ENCODE data around the gene MRPL51.
"Not testable (repeated sequence)": the region's sequence is repeated elsewhere in the genome, so short reads cannot be mapped to it uniquely, and the experiment has no call there.

MRPL51 gene

GRCh38 chr12:6488240-6488639 is 4.8 kb downstream of the MRPL51 start:
- DNase-seq (ENCODE audit: low read depth): no peak

- DNase-seq (ENCODE audit: low read depth): no peak
Observed at GRCh38 chr12:6478416-6478815, 14.6 kb downstream of the MRPL51 start.

- not testable (repeated sequence) for DNase-seq (ENCODE audit: low read depth)
Observed at GRCh38 chr12:6477601-6478377, 15.3 kb downstream of the MRPL51 start.

GRCh38 chr12:6476489-6476888 is 16.6 kb downstream of the MRPL51 start:
- DNase-seq (ENCODE audit: low read depth): no peak

GRCh38 chr12:6475233-6475975 is 17.7 kb downstream of the MRPL51 start:
- not testable (repeated sequence) for DNase-seq (ENCODE audit: low read depth)

- DNase-seq (ENCODE audit: low read depth): no peak
Observed at GRCh38 chr12:6472491-6472890, 20.6 kb downstream of the MRPL51 start.

- DNase-seq (ENCODE audit: low read depth): no peak
Observed at GRCh38 chr12:6471989-6472360, 21.1 kb downstream of the MRPL51 start.

GRCh38 chr12:6470375-6471163 is 22.5 kb downstream of the MRPL51 start, which contains the start of gene VAMP1:
VAMP1 (minus strand) TSS chr12:6470677; CDS start chr12:6470531, 146 bp downstream.
- DNase-seq (ENCODE audit: low read depth): peak; percentile 96

GRCh38 chr12:6469609-6470374 is 23.3 kb downstream of the MRPL51 start:
- DNase-seq (ENCODE audit: low read depth): no peak

- DNase-seq (ENCODE audit: low read depth): no peak
Observed at GRCh38 chr12:6469092-6469491, 24.0 kb downstream of the MRPL51 start.

GRCh38 chr12:6468283-6468575 is 24.8 kb downstream of the MRPL51 start:
- no peak for DNase-seq (ENCODE audit: low read depth)

GRCh38 chr12:6467571-6468282 is 25.3 kb downstream of the MRPL51 start:
- not testable (repeated sequence) for DNase-seq (ENCODE audit: low read depth)

GRCh38 chr12:6466751-6467150 is 26.3 kb downstream of the MRPL51 start:
- not testable (repeated sequence) for DNase-seq (ENCODE audit: low read depth)

- no peak for DNase-seq (ENCODE audit: low read depth)
Observed at GRCh38 chr12:6466184-6466573, 26.9 kb downstream of the MRPL51 start.

- no peak for DNase-seq (ENCODE audit: low read depth)
Observed at GRCh38 chr12:6465467-6466183, 27.4 kb downstream of the MRPL51 start.

GRCh38 chr12:6464531-6464930 is 28.5 kb downstream of the MRPL51 start:
- no peak for DNase-seq (ENCODE audit: low read depth)

- DNase-seq (ENCODE audit: low read depth): no peak
Observed at GRCh38 chr12:6463858-6464257, 29.2 kb downstream of the MRPL51 start.

GRCh38 chr12:6463216-6463615 is 29.8 kb downstream of the MRPL51 start:
- DNase-seq (ENCODE audit: low read depth): no peak

- DNase-seq (ENCODE audit: low read depth): no peak
Observed at GRCh38 chr12:6462234-6462995, 30.6 kb downstream of the MRPL51 start.

Data from activated T-cell treated with anti-CD3 and anti-CD28 coated beads for 24 hours (primary cell).